RWPE1 (cell line): ENCODE data around the gene ZNF100.
"Not testable (repeated sequence)": the region's sequence is repeated elsewhere in the genome, so short reads cannot be mapped to it uniquely, and the experiment has no call there.

ENCODE experiments used
- CTCF ChIA-PET: fragments of 350-600 bp; sonication (Branson Sonifier 250); formaldehyde crosslinking; extraction: SDS; loops from one replicate; lab custom pipeline; 2021; lab: Yijun Ruan, JAX
- POLR2A ChIA-PET: fragments of 400-600 bp; formaldehyde crosslinking; extraction: SDS; loops from one replicate; lab custom pipeline; 2020; ENCODE audit warnings: antibody characterized with exemption; ENCODE audit not compliant: low non-redundant PET; lab: Yijun Ruan, JAX
- DNase-seq: peaks from one replicate; pipeline ENCODE4 v3.0.0; 2012; ENCODE audit warnings: low spot score
- H3K27ac ChIP-seq: fragments of 450-650 bp; 2 replicates; pipeline ENCODE4 v1.5.1; 2017
- TF ChIP-seq, protein P1 (sequence below): fragments of 450-650 bp; conservative IDR thresholded peaks from 2 replicates; pipeline ENCODE4 v1.5.1; 2017; ENCODE audit warnings: low read depth, mild to moderate bottlenecking

The ZNF100 gene

DNA sequence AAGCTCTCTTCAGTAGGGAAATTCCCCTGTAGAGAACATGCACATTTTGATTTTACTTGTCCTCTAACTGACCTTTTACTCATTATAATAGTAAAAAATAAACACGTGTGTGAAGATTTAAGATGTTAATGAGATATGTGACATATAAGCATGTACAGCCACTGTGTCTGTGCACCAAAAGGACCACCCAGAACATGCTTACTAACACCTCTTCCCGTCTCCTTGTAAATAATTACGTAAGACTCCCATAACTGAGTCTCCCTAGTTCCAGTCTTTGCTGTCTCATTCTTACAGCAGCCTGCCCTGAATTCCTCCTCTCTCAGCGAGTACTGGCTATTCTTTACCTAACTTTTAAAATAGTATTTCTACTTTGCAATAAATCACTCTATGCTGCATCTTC lies 53.6 kb downstream of the ZNF100 start:
- DNase-seq: no peak
- TF ChIP-seq, protein P1, sequence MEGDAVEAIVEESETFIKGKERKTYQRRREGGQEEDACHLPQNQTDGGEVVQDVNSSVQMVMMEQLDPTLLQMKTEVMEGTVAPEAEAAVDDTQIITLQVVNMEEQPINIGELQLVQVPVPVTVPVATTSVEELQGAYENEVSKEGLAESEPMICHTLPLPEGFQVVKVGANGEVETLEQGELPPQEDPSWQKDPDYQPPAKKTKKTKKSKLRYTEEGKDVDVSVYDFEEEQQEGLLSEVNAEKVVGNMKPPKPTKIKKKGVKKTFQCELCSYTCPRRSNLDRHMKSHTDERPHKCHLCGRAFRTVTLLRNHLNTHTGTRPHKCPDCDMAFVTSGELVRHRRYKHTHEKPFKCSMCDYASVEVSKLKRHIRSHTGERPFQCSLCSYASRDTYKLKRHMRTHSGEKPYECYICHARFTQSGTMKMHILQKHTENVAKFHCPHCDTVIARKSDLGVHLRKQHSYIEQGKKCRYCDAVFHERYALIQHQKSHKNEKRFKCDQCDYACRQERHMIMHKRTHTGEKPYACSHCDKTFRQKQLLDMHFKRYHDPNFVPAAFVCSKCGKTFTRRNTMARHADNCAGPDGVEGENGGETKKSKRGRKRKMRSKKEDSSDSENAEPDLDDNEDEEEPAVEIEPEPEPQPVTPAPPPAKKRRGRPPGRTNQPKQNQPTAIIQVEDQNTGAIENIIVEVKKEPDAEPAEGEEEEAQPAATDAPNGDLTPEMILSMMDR: no peak
- H3K27ac ChIP-seq: no peak overlapping the region
- ChIA-PET POLR2A (no interaction called here), CTCF (no interaction called here)

DNA sequence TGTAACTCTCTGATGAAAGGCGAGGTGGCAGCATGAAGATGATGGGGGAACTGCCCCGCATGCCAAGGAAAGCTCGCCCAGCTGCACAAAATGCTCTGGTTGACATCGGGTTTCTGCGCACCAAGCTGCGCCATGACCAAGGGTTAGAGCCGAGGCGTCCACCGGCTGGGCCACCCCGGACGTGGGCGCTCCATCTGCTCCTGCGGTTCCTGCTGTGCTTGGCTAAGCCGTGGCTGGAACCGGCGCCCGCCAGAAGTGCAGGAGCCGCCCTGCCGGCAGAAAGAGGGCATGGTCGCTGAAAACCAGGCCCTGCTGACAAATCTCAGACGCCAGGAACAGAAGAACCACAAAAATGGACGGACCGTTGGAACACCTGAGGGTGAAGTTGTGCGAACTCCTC lies 57.9 kb downstream of the ZNF100 start:
- POLR2A ChIA-PET: no interaction called here

DNA sequence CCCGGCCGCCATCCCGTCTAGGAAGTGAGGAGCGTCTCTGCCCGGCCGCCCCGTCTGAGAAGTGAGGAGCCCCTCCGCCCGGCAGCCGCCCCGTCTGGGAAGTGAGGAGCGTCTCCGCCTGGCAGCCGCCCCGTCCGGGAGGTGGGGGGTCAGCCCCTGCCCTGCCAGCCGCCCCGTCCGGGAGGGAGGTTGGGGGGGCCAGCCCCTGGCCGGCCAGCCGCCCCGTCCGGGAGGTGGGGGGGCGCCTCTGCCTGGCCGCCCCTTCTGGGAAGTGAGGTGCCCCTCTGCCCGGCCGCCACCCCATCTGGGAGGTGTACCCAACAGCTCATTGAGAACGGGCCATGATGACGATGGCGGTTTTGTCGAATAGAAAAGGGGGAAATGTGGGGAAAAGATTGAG lies 59.5 kb downstream of the ZNF100 start:
- DNase-seq, H3K27ac ChIP-seq, POLR2A ChIA-PET: not testable (repeated sequence)
- CTCF ChIA-PET: interaction anchor here (0.6 kb wide), 1 partner anchor 46 kb away, joined by 4 read pairs; no protein-coding TSS in a partner anchor

More for the DNA sequence above, 57.9 kb downstream of the ZNF100 start:
- DNase-seq: no peak
- TF ChIP-seq, protein P1: no peak
- no peak overlapping the region for H3K27ac ChIP-seq
- CTCF ChIA-PET: interaction anchor here (0.7 kb wide), 1 partner anchor 10 kb away, joined by 5 read pairs; no protein-coding TSS in a partner anchor

DNA sequence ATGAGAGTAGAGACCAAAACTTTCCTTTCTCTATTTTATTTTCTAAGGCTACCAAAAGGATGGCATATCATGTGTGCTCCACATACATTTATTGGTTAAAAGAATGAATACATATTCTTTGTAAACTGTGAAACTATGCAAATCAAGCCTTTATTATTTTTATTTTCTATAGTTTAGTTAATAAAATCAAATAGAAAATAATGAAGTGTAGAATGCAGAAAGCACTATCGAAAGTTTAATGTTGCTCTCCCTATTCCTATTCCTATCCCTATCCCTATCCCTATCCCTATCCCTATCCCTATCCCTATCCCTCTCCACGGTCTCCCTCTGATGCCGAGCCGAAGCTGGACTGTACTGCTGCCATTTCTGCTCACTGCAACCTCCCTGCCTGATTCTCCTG lies 60.3 kb downstream of the ZNF100 start:
- POLR2A ChIA-PET: no interaction called here
- H3K27ac ChIP-seq: no peak overlapping the region
- CTCF ChIA-PET: interaction anchor here (0.6 kb wide), 1 partner anchor 45 kb away, joined by 4 read pairs; no protein-coding TSS in a partner anchor
- no peak for DNase-seq
- TF ChIP-seq, protein P1: no peak

DNA sequence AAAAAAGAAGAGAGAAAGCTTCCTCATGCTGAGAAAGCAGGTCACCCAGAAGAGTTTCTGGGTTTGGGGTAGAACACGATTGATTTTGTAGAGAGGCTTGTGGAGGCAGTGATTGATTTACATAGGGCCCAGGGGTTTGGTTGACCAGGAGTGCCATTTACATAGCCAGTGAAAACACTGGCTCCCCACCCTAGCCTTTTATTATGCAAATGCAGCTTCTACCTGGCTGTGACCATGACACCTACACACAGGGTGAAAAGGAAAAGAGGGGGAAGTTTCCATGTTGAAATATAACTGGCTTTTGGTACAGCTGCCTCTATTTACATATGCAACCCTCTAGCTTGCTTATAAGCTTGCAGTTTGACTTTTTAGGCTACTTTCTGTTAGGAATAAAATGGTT lies 62.0 kb downstream of the ZNF100 start:
- ChIA-PET CTCF (no interaction called here), POLR2A (no interaction called here)
- TF ChIP-seq, protein P1: no peak
- no peak for DNase-seq
- no peak overlapping the region for H3K27ac ChIP-seq

DNA sequence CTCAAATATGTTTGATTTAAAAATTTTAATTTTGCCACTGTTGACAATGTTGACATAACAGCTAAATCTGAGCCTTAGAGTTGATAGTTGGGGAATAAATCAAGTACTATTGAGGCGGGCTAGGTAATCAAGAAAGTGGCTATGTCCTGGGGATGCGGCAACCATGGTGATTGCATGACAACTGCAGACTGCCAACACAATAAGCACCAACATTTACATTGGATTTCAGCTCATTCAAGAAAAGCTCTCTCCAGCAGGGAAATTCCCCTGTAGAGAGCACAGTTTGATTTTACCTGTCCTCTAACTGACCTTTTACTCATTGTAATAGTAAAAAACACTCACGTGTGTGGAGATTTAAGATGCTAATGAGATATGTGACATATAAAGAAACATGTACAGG lies 63.1 kb downstream of the ZNF100 start:
- H3K27ac ChIP-seq: no peak overlapping the region

DNA sequence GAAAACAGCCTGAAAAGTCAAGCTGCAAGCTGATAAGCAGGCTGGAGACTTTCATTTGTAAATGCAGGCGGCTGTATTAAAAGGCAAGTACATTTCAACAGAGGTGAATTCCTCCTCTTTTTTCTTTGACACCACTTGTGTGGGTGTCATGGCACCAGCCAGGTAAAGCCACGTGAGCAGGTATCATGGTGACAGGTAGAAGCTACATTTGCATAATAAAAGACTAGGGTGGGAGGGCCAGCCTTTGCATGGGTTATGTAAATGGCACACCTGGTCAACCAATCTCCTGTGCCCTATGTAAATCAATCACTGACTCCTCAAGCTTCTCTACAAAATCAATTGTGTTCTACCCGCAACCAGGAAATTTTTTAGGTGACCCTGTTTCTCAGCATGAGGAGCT lies 68.2 kb downstream of the ZNF100 start:
- DNase-seq: no peak
- no peak overlapping the region for H3K27ac ChIP-seq
- CTCF ChIA-PET: no interaction called here
- TF ChIP-seq, protein P1: no peak
- POLR2A ChIA-PET: no interaction called here

More for the DNA sequence above, 63.1 kb downstream of the ZNF100 start:
- ChIA-PET CTCF (no interaction called here), POLR2A (no interaction called here)
- DNase-seq: no peak
- TF ChIP-seq, protein P1: no peak
